ENCODE data around the gene GRIFIN.

The GRIFIN gene

GRCh38 chr7:2498708-2499107, 22.5 kb upstream of the GRIFIN start:
- no peak for DNase-seq (ENCODE audit: extremely low read depth, insufficient read length)
- no peaks in the 10 kb centered on the region for H3K36me3 ChIP-seq (ENCODE audit: control insufficient read depth, insufficient read depth, low read length)
- no peak overlapping the region for H3K4me3 ChIP-seq (replicated peaks; ENCODE audit: low read depth, low read length)
- H3K27me3 ChIP-seq (replicated peaks; ENCODE audit: control insufficient read depth, insufficient read depth, low read length): no peaks in the 10 kb centered on the region; the same call in 1 of the 2 replicates
- no peak for TF ChIP-seq CTCF (IDR thresholded peaks at IDR 0.05; ENCODE audit: insufficient read depth, low read length, poor library complexity, severe bottlenecking)

- Histone ChIP-seq H3K27me3 (replicated peaks; ENCODE audit: control insufficient read depth, insufficient read depth, low read length) (no peaks in the 10 kb centered on the region; the same call in 1 of the 2 replicates), H3K4me3 (replicated peaks; ENCODE audit: low read depth, low read length) (no peak overlapping the region), H3K36me3 (ENCODE audit: control insufficient read depth, insufficient read depth, low read length) (no peaks in the 10 kb centered on the region)
- no peak for TF ChIP-seq CTCF (IDR thresholded peaks at IDR 0.05; ENCODE audit: insufficient read depth, low read length, poor library complexity, severe bottlenecking)
- DNase-seq (ENCODE audit: extremely low read depth, insufficient read length): no peak
Measured at GRCh38 chr7:2497500-2498336, 21.5 kb upstream of the GRIFIN start.

- TF ChIP-seq CTCF (IDR thresholded peaks at IDR 0.05; ENCODE audit: insufficient read depth, low read length, poor library complexity, severe bottlenecking): no peak
- no peak for DNase-seq (ENCODE audit: extremely low read depth, insufficient read length)
- H3K27me3 ChIP-seq (replicated peaks; ENCODE audit: control insufficient read depth, insufficient read depth, low read length): no peaks in the 10 kb centered on the region; the same call in 1 of the 2 replicates
- H3K4me3 ChIP-seq (replicated peaks; ENCODE audit: low read depth, low read length): no peak overlapping the region
- H3K36me3 ChIP-seq (ENCODE audit: control insufficient read depth, insufficient read depth, low read length): no peaks in the 10 kb centered on the region
Measured at GRCh38 chr7:2497065-2497464, 20.9 kb upstream of the GRIFIN start.

- no peak for TF ChIP-seq CTCF (IDR thresholded peaks at IDR 0.05; ENCODE audit: insufficient read depth, low read length, poor library complexity, severe bottlenecking)
- Histone ChIP-seq H3K4me3 (replicated peaks; ENCODE audit: low read depth, low read length) (no peak overlapping the region), H3K27me3 (replicated peaks; ENCODE audit: control insufficient read depth, insufficient read depth, low read length) (no peaks in the 10 kb centered on the region; the same call in 1 of the 2 replicates), H3K36me3 (ENCODE audit: control insufficient read depth, insufficient read depth, low read length) (no peaks in the 10 kb centered on the region)
- no peak for DNase-seq (ENCODE audit: extremely low read depth, insufficient read length)
Measured at GRCh38 chr7:2496375-2496774, 20.2 kb upstream of the GRIFIN start.

GRCh38 chr7:2495418-2496299, 19.5 kb upstream of the GRIFIN start:
- Histone ChIP-seq H3K27me3 (replicated peaks; ENCODE audit: control insufficient read depth, insufficient read depth, low read length) (no peaks in the 10 kb centered on the region; the same call in 1 of the 2 replicates), H3K4me3 (replicated peaks; ENCODE audit: low read depth, low read length) (no peak overlapping the region), H3K36me3 (ENCODE audit: control insufficient read depth, insufficient read depth, low read length) (no peaks in the 10 kb centered on the region)
- no peak for TF ChIP-seq CTCF (IDR thresholded peaks at IDR 0.05; ENCODE audit: insufficient read depth, low read length, poor library complexity, severe bottlenecking)
- no peak for DNase-seq (ENCODE audit: extremely low read depth, insufficient read length)

Data from GM06990 (cell line).